Stomach (tissue), 9 donors: Measurements from ENCODE around the gene STXBP5L. TPM values are rescaled to one million over a fixed set of nuclear protein-coding genes. Genes with fewer than 3 reads are reported as not detected.
A peak's percentile ranks its signal among the peaks of the same experiment; 100 is the strongest.

Experiments used
- DNase-seq, 2 donors: peaks; one replicate each; pipeline versions ENCODE4 v3.0.0 to v3.0.0-alpha.2; 2013 to 2019
- H3K27ac ChIP-seq, 5 donors: fragments of 200-600 bp in 4 of 5; sonication (generic) in 4 of 5; one replicate each; pipeline ENCODE4 v1.5.1; 2013 to 2019; ENCODE audit warnings: mild to moderate bottlenecking in 1 of 5, moderate library complexity in 1 of 5
- H3K27me3 ChIP-seq, 3 donors: fragments of 200-600 bp; sonication (generic); one replicate each; pipeline ENCODE4 v1.5.1; 2017 to 2019; ENCODE audit warnings: mixed run types in 1 of 3
- H3K36me3 ChIP-seq, 4 donors: fragments of 200-600 bp; sonication (generic); 1 replicate in 3 of 4; 2 replicates in 1 of 4; pipeline ENCODE4 v1.5.1; 2016 to 2019
- H3K4me1 ChIP-seq, 4 donors: fragments of 200-600 bp; sonication (generic); one replicate each; pipeline ENCODE4 v1.5.1; 2016 to 2019
- H3K4me3 ChIP-seq, 4 donors: fragments of 200-600 bp; sonication (generic) in 3 of 4; one replicate each; pipeline ENCODE4 v1.5.1; 2016 to 2019; ENCODE audit warnings: mild to moderate bottlenecking in 1 of 4
- H3K9me3 ChIP-seq, 4 donors: fragments of 200-600 bp; sonication (generic); one replicate each; pipeline ENCODE4 v1.5.1; 2016 to 2019
- EP300 ChIP-seq: sonication (generic); formaldehyde crosslinking; IDR thresholded peaks from one replicate; pipeline ENCODE4 v1.6.1; 2017; ENCODE audit warnings: antibody characterized with exemption
- POLR2A ChIP-seq, 4 donors: fragments of 450-650 bp; IDR thresholded peaks; one replicate each; pipeline ENCODE4 v1.6.1; 2016; ENCODE audit warnings: antibody characterized with exemption in 4 of 4, control low read depth in 2 of 4, mild to moderate bottlenecking in 1 of 4, moderate library complexity in 1 of 4
- POLR2AphosphoS5 ChIP-seq, 3 donors: sonication (generic); formaldehyde crosslinking; IDR thresholded peaks; one replicate each; pipeline ENCODE4 v1.6.1; 2016; ENCODE audit warnings: antibody characterized with exemption in 3 of 3
- WGBS, 5 donors: extraction: QIAGEN DNeasy Blood & Tissue Kit in 3 of 5; methylation state at CpG; one replicate each; pipeline versions ENCODE4 v1.1.5 to v1.1.7; 2013 to 2018; 5-methylcytosine and 5-hydroxymethylcytosine counted together
- intact Hi-C: fragments of 100-400 bp; cut with DNase I; formaldehyde crosslinking; loops from one replicate; pipeline ENCODE4 v1.15.1; 2023; ENCODE audit warnings: low total_unique reads
- polyA plus RNA-seq, 3 donors: library from polyadenylated mRNA; stranded (reverse); fragments of 200-250 nt; gene quantifications; one replicate each; pipeline ENCODE4 v1.2.3, GENCODE V29; 2013
- total RNA-seq, 5 donors: library from RNA; depleted of rRNA; stranded (reverse); fragments of >200 nt; gene quantifications; one replicate each; pipeline versions ENCODE4 v1.1.0 to v1.2.3, GENCODE V29; 2014 to 2016
- TF ChIP-seq, protein P1 (sequence below), 7 experiments: fragments of 450-650 bp in 4 of 7; fragments of 200-600 bp in 3 of 7; sonication (generic) in 3 of 7; IDR thresholded peaks; one replicate each; pipeline ENCODE4 v1.5.1; 2016 to 2019; ENCODE audit warnings: antibody characterized with exemption in 7 of 7, control low read depth in 2 of 7, mild to moderate bottlenecking in 1 of 7
- donor health status: healthy with polysubstance abuse.
- donor health status: Bipolar disorder and iron deficiency.
- donor health status: healthy.

Gene STXBP5L
- total and polyA plus RNA-seq, 8 donors, result 0.08 to 12.8 (median 0.42) TPM

DNA sequence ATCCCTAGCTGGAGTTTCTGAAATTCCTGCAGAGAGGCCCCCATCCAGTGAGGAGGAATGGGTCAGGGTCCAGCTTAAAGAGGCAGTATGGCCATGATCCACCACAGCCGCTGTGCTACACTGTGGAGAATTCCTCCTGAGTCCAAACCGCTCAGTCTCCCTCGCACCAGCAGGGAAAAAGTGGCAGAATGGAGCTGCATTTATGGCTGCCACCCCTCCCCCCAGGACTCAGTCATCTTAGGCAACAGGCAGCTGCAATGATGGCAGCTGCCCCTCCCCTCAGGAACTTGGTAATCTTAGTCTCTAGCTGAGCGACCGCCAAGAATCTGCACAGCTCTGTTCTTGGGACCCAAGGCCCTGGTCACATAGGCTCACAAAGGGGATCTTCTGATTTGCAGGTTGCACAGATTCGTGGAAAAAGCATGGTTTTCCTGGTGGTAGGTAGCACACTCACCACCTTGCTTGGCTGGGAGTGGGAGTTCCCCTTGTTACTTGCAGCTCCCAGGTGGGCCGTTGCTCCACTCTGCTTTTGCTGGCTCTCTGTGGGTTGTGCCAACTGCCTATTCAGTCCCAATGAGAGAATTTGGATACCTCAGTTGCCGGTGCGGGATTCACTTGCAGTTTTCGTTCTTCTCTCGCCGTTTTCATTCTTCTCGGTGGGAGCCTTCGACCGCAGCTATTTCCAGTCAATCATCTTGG, 204.1 kb downstream of the STXBP5L start:
- no peaks in the 10 kb centered on the region for H3K4me1 ChIP-seq
- 78 to 90% (median 86%) methylated on average over 14 to 15 of the region's 15 CpGs for WGBS, 5 donors
- no peaks in the 10 kb centered on the region for H3K36me3 ChIP-seq
- H3K27me3 ChIP-seq, result peaks cover 0 to 7% (median 0%) of the 10 kb centered on the region in 3 donors
- peaks cover 0 to 7% (median 0%) of the 10 kb centered on the region in 4 donors for H3K9me3 ChIP-seq
- no peak overlapping the region for H3K4me3 ChIP-seq
- no peak for DNase-seq
- intact Hi-C loops, result no loop called here
- no peak overlapping the region for H3K27ac ChIP-seq
- TF ChIP-seq POLR2AphosphoS5 (IDR thresholded peaks at IDR 0.05), result no peak
- TF ChIP-seq POLR2A (IDR thresholded peaks at IDR 0.05), result no peak
- TF ChIP-seq, protein P1, sequence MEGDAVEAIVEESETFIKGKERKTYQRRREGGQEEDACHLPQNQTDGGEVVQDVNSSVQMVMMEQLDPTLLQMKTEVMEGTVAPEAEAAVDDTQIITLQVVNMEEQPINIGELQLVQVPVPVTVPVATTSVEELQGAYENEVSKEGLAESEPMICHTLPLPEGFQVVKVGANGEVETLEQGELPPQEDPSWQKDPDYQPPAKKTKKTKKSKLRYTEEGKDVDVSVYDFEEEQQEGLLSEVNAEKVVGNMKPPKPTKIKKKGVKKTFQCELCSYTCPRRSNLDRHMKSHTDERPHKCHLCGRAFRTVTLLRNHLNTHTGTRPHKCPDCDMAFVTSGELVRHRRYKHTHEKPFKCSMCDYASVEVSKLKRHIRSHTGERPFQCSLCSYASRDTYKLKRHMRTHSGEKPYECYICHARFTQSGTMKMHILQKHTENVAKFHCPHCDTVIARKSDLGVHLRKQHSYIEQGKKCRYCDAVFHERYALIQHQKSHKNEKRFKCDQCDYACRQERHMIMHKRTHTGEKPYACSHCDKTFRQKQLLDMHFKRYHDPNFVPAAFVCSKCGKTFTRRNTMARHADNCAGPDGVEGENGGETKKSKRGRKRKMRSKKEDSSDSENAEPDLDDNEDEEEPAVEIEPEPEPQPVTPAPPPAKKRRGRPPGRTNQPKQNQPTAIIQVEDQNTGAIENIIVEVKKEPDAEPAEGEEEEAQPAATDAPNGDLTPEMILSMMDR (IDR thresholded peaks at IDR 0.05), result no peak
- TF ChIP-seq EP300, result no peak

DNA sequence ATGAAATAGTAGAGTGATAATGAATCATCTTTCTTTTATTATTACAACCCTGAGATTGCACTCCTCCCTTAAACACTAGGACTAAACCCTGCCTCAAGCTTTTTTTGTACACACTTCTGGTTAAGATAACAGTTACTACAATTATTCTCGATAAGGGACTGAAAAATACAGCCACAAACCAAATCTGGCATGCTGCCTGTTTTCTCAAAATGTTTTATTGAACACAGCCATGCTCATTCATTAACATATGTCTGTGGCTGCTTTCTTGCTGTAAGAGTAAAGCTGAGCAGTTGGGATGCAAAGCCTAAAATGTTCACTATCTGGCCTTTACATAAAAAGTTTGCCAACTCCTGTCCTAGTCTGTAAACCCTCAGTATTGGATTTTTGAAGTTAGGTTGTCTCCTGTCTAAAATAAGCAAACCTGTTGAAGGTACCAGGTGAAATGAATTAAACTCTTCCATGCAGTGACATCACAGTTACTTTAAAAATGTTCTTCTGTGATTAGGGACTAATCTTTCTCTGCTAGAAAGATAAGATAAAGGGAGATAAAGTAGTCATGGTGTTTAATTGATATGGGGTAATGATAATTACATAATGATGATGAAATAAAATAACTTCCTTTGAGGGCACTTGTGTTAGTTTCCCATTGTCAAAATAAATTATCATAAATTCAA, 218.2 kb downstream of the STXBP5L start:
- no peak for DNase-seq
- H3K36me3 ChIP-seq, result no peaks in the 10 kb centered on the region
- intact Hi-C loops, result no loop called here
- no peak for TF ChIP-seq EP300
- TF ChIP-seq POLR2A (IDR thresholded peaks at IDR 0.05), result no peak
- TF ChIP-seq POLR2AphosphoS5 (IDR thresholded peaks at IDR 0.05), result no peak
- TF ChIP-seq, protein P1 (IDR thresholded peaks at IDR 0.05), result no peak
- H3K4me1 ChIP-seq, result no peaks in the 10 kb centered on the region
- H3K4me3 ChIP-seq, result no peak overlapping the region
- WGBS, 5 donors, result 14 to 32% (median 21%) methylated on average over 1 of the region's 1 CpG
- H3K27ac ChIP-seq, result no peak overlapping the region
- H3K9me3 ChIP-seq, result no peaks in the 10 kb centered on the region
- H3K27me3 ChIP-seq, result no peaks in the 10 kb centered on the region

DNA sequence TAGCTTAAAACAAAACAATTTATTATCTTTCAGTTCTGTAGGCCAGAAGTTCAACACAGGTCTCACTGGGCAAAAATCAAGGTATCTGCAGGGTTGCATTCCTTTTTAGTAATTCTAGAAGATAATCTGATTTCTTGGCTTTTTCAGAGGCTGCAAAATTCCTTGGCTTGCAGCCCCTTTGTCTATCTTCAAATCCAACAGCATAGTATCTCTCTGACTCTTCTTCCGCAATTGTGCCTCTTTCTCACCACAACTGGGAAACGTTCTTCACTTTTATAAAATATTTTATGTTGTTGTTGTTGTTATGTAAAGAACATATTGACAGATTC, 218.7 kb downstream of the STXBP5L start:
- WGBS, 5 donors, result 78 to 91% (median 89%) methylated on average over 2 of the region's 2 CpGs
- Histone ChIP-seq H3K27me3 (no peaks in the 10 kb centered on the region), H3K27ac (no peak overlapping the region), H3K9me3 (peaks cover 0 to 2% (median 0%) of the 10 kb centered on the region in 4 donors), H3K36me3 (no peaks in the 10 kb centered on the region), H3K4me3 (no peak overlapping the region), H3K4me1 (no peaks in the 10 kb centered on the region)
- intact Hi-C loops, result no loop called here
- DNase-seq, result no peak
- TF ChIP-seq POLR2A (IDR thresholded peaks at IDR 0.05), result no peak
- TF ChIP-seq POLR2AphosphoS5 (IDR thresholded peaks at IDR 0.05), result no peak
- TF ChIP-seq, protein P1 (IDR thresholded peaks at IDR 0.05), result no peak
- no peak for TF ChIP-seq EP300

DNA sequence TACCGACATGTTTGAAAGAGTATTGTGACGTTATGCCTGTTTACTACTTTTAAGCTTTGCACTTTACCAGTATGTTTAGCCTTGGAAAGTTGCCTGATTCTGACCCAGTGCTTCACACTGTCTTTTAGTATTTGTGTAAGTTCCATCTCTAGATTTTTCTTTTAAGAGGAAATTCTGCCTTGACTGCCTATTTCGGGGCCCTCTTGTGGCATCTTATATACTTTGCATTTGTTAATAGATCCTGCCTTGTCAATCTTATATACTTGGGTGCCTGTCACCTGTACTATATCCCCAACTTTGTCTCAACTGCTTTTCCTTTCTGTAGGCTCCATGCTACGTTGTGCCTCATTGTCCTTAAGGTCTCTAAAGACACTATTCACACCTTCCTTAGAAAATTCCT, 244.6 kb downstream of the STXBP5L start:
- Histone ChIP-seq H3K4me3 (no peak overlapping the region), H3K27me3 (no peaks in the 10 kb centered on the region), H3K36me3 (no peaks in the 10 kb centered on the region), H3K4me1 (no peaks in the 10 kb centered on the region), H3K27ac (no peak overlapping the region), H3K9me3 (no peaks in the 10 kb centered on the region)
- WGBS, 5 donors, result 45 to 56% (median 51%) methylated on average over 4 of the region's 4 CpGs
- intact Hi-C loops, result no loop called here
- DNase-seq, result peak in 1 of 2 donors; percentile 8
- no peak for TF ChIP-seq POLR2AphosphoS5 (IDR thresholded peaks at IDR 0.05)
- TF ChIP-seq EP300, result no peak
- TF ChIP-seq POLR2A (IDR thresholded peaks at IDR 0.05), result no peak
- TF ChIP-seq, protein P1 (IDR thresholded peaks at IDR 0.05), result no peak
